GM12878 (cell line): ENCODE results near the gene ATP8A1. TPM values are rescaled to one million over a fixed set of nuclear protein-coding genes. Genes with fewer than 3 reads are reported as not detected.

ENCODE experiments used
- ATF7 ChIP-seq: fragments of 450-650 bp; IDR thresholded peaks from 2 replicates; pipeline ENCODE4 v1.6.1; 2016; ENCODE audit warnings: low read depth, mild to moderate bottlenecking
- BACH1 ChIP-seq: fragments of 450-650 bp; IDR thresholded peaks from 2 replicates; pipeline ENCODE4 v1.6.1; 2017; ENCODE audit warnings: mild to moderate bottlenecking, borderline replicate concordance
- CEBPB ChIP-seq, 2 experiments: fragments of 150-350 bp in 1 of 2; IDR thresholded peaks; 2 replicates each; pipeline ENCODE4 v1.6.1; 2012 to 2014; ENCODE audit warnings: low read depth in 2 of 2, low read length in 2 of 2, borderline replicate concordance in 1 of 2, inconsistent platforms in 1 of 2
- GABPA ChIP-seq: IDR thresholded peaks from 2 replicates; pipeline ENCODE4 v1.6.1; 2014; ENCODE audit warnings: antibody characterized with exemption, low read depth, mild to moderate bottlenecking, inconsistent platforms
- HCFC1 ChIP-seq: fragments of 150-350 bp; IDR thresholded peaks from 2 replicates; pipeline ENCODE4 v1.6.1; 2014; ENCODE audit warnings: low read length
- IKZF1 ChIP-seq: fragments of 450-650 bp; conservative IDR thresholded peaks from 2 replicates; pipeline ENCODE4 v1.6.1; 2017; ENCODE audit warnings: antibody characterized with exemption, mild to moderate bottlenecking
- IKZF2 ChIP-seq, 2 experiments: fragments of 450-650 bp; IDR thresholded peaks; 2 replicates each; pipeline ENCODE4 v1.6.1; 2017; ENCODE audit warnings: mild to moderate bottlenecking in 2 of 2, moderate library complexity in 2 of 2
- MEF2B ChIP-seq: fragments of 450-650 bp; IDR thresholded peaks from 2 replicates; pipeline ENCODE4 v1.6.1; 2018; ENCODE audit warnings: mild to moderate bottlenecking, moderate library complexity; ENCODE audit not compliant: partially characterized antibody, poor library complexity, severe bottlenecking
- MTA3 ChIP-seq: IDR thresholded peaks from 2 replicates; pipeline ENCODE4 v1.6.1; 2012; ENCODE audit warnings: low read length, inconsistent platforms, borderline replicate concordance
- PAX8 ChIP-seq: fragments of 450-650 bp; IDR thresholded peaks from 2 replicates; pipeline ENCODE4 v1.6.1; 2017; ENCODE audit warnings: mild to moderate bottlenecking, moderate library complexity
- RAD51 ChIP-seq: fragments of 450-650 bp; IDR thresholded peaks from 2 replicates; pipeline ENCODE4 v1.6.1; 2016; ENCODE audit warnings: moderate library complexity, mild to moderate bottlenecking, inconsistent platforms
- STAT3 ChIP-seq: IDR thresholded peaks from 2 replicates; pipeline ENCODE4 v1.6.1; 2011; ENCODE audit warnings: low read depth, low read length, improper control_type of control experiment
- TCF3 ChIP-seq: IDR thresholded peaks from 2 replicates; pipeline ENCODE4 v1.6.1; 2012; ENCODE audit warnings: low read depth, mild to moderate bottlenecking, low read length, borderline replicate concordance; ENCODE audit not compliant: insufficient read depth
- ZNF274 ChIP-seq: IDR thresholded peaks from one replicate; pipeline ENCODE4 v1.8.0; 2011; ENCODE audit not compliant: insufficient read length, insufficient read depth
- ZZZ3 ChIP-seq: IDR thresholded peaks from 2 replicates; pipeline ENCODE4 v1.6.1; 2011; ENCODE audit warnings: low read depth; ENCODE audit not compliant: control insufficient read depth, insufficient read length
- polyA plus RNA-seq, 11 experiments: library from polyadenylated mRNA; depleted of rRNA in 4 of 11; unstranded in 6 of 11; stranded (reverse) in 5 of 11; fragments of >200 nt; fragmentation: Nextera tagmentation in 4 of 11; fragmentation: Illumina TruSeq in 1 of 11; extraction: Ambion mirVana in 4 of 11; extraction: Trizol in 1 of 11; gene quantifications; 1 replicate in 1 of 11; 2 replicates in 10 of 11; pipeline versions ENCODE4 v1.2.1 to v1.2.3, GENCODE V29; 2011 to 2016; ENCODE audit warnings: inconsistent platforms in 2 of 11, missing spikeins in 2 of 11, low read depth in 1 of 11
- total RNA-seq, 4 experiments: library from RNA; depleted of rRNA in 3 of 4; stranded (reverse); fragments of >200 nt in 3 of 4; fragmentation: Illumina TruSeq in 1 of 4; extraction: Trizol in 1 of 4; gene quantifications; 2 replicates each; pipeline versions ENCODE4 v1.2.1 to v1.2.3, GENCODE V29; 2013 to 2021
- TF ChIP-seq, protein P1 (sequence below): IDR thresholded peaks from 2 replicates; pipeline ENCODE4 v1.6.1; 2012; ENCODE audit warnings: low read length, inconsistent platforms
- TF ChIP-seq, protein P2 (sequence below): IDR thresholded peaks from 2 replicates; pipeline ENCODE4 v1.6.1; 2012; ENCODE audit warnings: low read depth, low read length, improper control_type of control experiment
- TF ChIP-seq, protein P3 (sequence below): IDR thresholded peaks from 2 replicates; pipeline ENCODE4 v1.6.1; 2011; ENCODE audit warnings: low read depth, low read length, improper control_type of control experiment, borderline replicate concordance
- TF ChIP-seq, protein P4 (sequence below), 3 experiments: IDR thresholded peaks in 2 of 3; conservative IDR thresholded peaks in 1 of 3; 2 replicates each; pipeline ENCODE4 v1.5.1; 2011; ENCODE audit warnings: low read depth in 3 of 3, low read length in 3 of 3, mild to moderate bottlenecking in 3 of 3, control low read depth in 2 of 3, moderate library complexity in 2 of 3, inconsistent platforms in 1 of 3, mixed read lengths in 1 of 3; ENCODE audit not compliant: control insufficient read depth in 2 of 3, insufficient read depth in 1 of 3; ENCODE audit errors: extremely low read depth in 1 of 3
- TF ChIP-seq, protein P5 (sequence below): IDR thresholded peaks from 2 replicates; pipeline ENCODE4 v1.6.1; 2011; ENCODE audit warnings: borderline replicate concordance, low read depth, mild to moderate bottlenecking, moderate library complexity, low read length; ENCODE audit not compliant: insufficient read depth, poor library complexity, severe bottlenecking
- TF ChIP-seq, protein P6 (sequence below): IDR thresholded peaks from 2 replicates; pipeline ENCODE4 v1.6.1; 2012; ENCODE audit warnings: low read depth, low read length, improper control_type of control experiment
- TF ChIP-seq, protein P7 (sequence below): fragments of 450-650 bp; conservative IDR thresholded peaks from 2 replicates; pipeline ENCODE4 v1.6.1; 2017; ENCODE audit warnings: mild to moderate bottlenecking, moderate library complexity

The ATP8A1 gene
- total and polyA plus RNA-seq, 10 of the 15 experiments (the other 5 are each of a cell fraction or from before 2014, with no cell fraction given): 9.0 to 116 (median 37.3) TPM

DNA sequence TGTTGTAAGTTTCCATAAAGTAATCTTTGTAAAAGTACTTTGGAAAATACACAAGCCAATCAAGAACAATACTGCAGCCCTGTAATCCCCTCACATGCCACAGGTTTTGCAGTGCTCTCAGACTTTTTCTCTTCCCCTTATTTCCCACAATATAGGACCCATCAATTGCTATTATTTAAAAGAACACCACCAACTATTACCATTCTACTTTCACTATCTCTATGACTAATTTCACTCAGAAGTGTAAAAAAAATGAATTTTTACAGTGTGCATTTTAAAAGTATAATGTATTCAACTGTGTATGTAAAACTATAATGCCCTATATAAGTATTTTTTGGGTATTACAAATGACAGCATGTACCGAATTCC, 1.7 kb downstream of the ATP8A1 start (continued):
- TF ChIP-seq, protein P1, sequence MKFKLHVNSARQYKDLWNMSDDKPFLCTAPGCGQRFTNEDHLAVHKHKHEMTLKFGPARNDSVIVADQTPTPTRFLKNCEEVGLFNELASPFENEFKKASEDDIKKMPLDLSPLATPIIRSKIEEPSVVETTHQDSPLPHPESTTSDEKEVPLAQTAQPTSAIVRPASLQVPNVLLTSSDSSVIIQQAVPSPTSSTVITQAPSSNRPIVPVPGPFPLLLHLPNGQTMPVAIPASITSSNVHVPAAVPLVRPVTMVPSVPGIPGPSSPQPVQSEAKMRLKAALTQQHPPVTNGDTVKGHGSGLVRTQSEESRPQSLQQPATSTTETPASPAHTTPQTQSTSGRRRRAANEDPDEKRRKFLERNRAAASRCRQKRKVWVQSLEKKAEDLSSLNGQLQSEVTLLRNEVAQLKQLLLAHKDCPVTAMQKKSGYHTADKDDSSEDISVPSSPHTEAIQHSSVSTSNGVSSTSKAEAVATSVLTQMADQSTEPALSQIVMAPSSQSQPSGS: peak; percentile 32; the same call in 1 of the 2 replicates
- no peak for TF ChIP-seq HCFC1
- no peak for TF ChIP-seq ATF7
- TF ChIP-seq, protein P2, sequence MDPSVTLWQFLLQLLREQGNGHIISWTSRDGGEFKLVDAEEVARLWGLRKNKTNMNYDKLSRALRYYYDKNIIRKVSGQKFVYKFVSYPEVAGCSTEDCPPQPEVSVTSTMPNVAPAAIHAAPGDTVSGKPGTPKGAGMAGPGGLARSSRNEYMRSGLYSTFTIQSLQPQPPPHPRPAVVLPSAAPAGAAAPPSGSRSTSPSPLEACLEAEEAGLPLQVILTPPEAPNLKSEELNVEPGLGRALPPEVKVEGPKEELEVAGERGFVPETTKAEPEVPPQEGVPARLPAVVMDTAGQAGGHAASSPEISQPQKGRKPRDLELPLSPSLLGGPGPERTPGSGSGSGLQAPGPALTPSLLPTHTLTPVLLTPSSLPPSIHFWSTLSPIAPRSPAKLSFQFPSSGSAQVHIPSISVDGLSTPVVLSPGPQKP: no peak
- TF ChIP-seq BACH1: no peak
- TF ChIP-seq ZZZ3: no peak
- no peak for TF ChIP-seq MTA3
- no peak for TF ChIP-seq ZNF274
- no peak for TF ChIP-seq RAD51
- TF ChIP-seq, protein P3, sequence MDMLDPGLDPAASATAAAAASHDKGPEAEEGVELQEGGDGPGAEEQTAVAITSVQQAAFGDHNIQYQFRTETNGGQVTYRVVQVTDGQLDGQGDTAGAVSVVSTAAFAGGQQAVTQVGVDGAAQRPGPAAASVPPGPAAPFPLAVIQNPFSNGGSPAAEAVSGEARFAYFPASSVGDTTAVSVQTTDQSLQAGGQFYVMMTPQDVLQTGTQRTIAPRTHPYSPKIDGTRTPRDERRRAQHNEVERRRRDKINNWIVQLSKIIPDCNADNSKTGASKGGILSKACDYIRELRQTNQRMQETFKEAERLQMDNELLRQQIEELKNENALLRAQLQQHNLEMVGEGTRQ: no peak
- TF ChIP-seq TCF3: no peak
- no peak for TF ChIP-seq GABPA
- TF ChIP-seq MEF2B: no peak
- peak in 1 of 2 experiments; percentile 53; a peak in 1 of 4 replicates for TF ChIP-seq IKZF2 (IDR thresholded peaks at IDR 0.05)
- TF ChIP-seq, protein P4, sequence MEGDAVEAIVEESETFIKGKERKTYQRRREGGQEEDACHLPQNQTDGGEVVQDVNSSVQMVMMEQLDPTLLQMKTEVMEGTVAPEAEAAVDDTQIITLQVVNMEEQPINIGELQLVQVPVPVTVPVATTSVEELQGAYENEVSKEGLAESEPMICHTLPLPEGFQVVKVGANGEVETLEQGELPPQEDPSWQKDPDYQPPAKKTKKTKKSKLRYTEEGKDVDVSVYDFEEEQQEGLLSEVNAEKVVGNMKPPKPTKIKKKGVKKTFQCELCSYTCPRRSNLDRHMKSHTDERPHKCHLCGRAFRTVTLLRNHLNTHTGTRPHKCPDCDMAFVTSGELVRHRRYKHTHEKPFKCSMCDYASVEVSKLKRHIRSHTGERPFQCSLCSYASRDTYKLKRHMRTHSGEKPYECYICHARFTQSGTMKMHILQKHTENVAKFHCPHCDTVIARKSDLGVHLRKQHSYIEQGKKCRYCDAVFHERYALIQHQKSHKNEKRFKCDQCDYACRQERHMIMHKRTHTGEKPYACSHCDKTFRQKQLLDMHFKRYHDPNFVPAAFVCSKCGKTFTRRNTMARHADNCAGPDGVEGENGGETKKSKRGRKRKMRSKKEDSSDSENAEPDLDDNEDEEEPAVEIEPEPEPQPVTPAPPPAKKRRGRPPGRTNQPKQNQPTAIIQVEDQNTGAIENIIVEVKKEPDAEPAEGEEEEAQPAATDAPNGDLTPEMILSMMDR (IDR thresholded peaks at IDR 0.05 in 2 of 3, conservative IDR thresholded peaks at IDR 0.05 in 1 of 3; ENCODE audit: control insufficient read depth in 2 of 3, extremely low read depth in 1 of 3, insufficient read depth in 1 of 3, low read depth in 3 of 3, low read length in 3 of 3): no peak
- TF ChIP-seq PAX8: no peak
- TF ChIP-seq, protein P5, sequence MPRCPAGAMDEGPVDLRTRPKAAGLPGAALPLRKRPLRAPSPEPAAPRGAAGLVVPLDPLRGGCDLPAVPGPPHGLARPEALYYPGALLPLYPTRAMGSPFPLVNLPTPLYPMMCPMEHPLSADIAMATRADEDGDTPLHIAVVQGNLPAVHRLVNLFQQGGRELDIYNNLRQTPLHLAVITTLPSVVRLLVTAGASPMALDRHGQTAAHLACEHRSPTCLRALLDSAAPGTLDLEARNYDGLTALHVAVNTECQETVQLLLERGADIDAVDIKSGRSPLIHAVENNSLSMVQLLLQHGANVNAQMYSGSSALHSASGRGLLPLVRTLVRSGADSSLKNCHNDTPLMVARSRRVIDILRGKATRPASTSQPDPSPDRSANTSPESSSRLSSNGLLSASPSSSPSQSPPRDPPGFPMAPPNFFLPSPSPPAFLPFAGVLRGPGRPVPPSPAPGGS: no peak
- no peak for TF ChIP-seq STAT3
- TF ChIP-seq, protein P6, sequence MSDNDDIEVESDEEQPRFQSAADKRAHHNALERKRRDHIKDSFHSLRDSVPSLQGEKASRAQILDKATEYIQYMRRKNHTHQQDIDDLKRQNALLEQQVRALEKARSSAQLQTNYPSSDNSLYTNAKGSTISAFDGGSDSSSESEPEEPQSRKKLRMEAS: no peak
- TF ChIP-seq, protein P7, sequence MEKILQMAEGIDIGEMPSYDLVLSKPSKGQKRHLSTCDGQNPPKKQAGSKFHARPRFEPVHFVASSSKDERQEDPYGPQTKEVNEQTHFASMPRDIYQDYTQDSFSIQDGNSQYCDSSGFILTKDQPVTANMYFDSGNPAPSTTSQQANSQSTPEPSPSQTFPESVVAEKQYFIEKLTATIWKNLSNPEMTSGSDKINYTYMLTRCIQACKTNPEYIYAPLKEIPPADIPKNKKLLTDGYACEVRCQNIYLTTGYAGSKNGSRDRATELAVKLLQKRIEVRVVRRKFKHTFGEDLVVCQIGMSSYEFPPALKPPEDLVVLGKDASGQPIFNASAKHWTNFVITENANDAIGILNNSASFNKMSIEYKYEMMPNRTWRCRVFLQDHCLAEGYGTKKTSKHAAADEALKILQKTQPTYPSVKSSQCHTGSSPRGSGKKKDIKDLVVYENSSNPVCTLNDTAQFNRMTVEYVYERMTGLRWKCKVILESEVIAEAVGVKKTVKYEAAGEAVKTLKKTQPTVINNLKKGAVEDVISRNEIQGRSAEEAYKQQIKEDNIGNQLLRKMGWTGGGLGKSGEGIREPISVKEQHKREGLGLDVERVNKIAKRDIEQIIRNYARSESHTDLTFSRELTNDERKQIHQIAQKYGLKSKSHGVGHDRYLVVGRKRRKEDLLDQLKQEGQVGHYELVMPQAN: no peak
- no peak for TF ChIP-seq CEBPB (IDR thresholded peaks at IDR 0.05; ENCODE audit: borderline replicate concordance in 1 of 2, low read depth in 2 of 2, low read length in 2 of 2)
- 0 out of 2 replicates have a peak, but pooled peaks have one; percentile 3 for TF ChIP-seq IKZF1
